Stimulated activated CD8-positive, alpha-beta memory T cell treated with anti-CD3 and anti-CD28 coated beads, Interleukin-2, amount 100 ng/mL, for 1 hour (primary cell): ENCODE results near the gene NRXN3.

Experiments
- DNase-seq, 2 donors: peaks; one replicate each; pipeline ENCODE4 v3.0.0-alpha.2; 2020; ENCODE audit warnings: low read depth in 2 of 2

Gene NRXN3

GRCh38 chr14:79284621-79285020, 1114.4 kb downstream of the NRXN3 start:
- no peak for DNase-seq

GRCh38 chr14:79285263-79285662, 1115.1 kb downstream of the NRXN3 start:
- no peak for DNase-seq

- no peak for DNase-seq
These were observed 1117.8 kb downstream of the NRXN3 start for GRCh38 chr14:79287976-79288375.

GRCh38 chr14:79293482-79294177, 1123.5 kb downstream of the NRXN3 start:
- no peak for DNase-seq

GRCh38 chr14:79294499-79294898, 1124.3 kb downstream of the NRXN3 start:
- no peak for DNase-seq

- DNase-seq = no peak
These were observed 1125.2 kb downstream of the NRXN3 start for GRCh38 chr14:79295385-79295784.

- DNase-seq = no peak
These were observed 1128.2 kb downstream of the NRXN3 start for GRCh38 chr14:79298373-79298772.

- no peak for DNase-seq
These were observed 1129.0 kb downstream of the NRXN3 start for GRCh38 chr14:79299162-79299561.

- DNase-seq = no peak
These were observed 1134.1 kb downstream of the NRXN3 start for GRCh38 chr14:79304279-79304678.

GRCh38 chr14:79306546-79306945, 1136.4 kb downstream of the NRXN3 start:
- DNase-seq = no peak

GRCh38 chr14:79318371-79318770, 1148.2 kb downstream of the NRXN3 start:
- no peak for DNase-seq

- DNase-seq = no peak
These were observed 1150.4 kb downstream of the NRXN3 start for GRCh38 chr14:79320561-79320960.

GRCh38 chr14:79321070-79321469, 1150.9 kb downstream of the NRXN3 start:
- DNase-seq = no peak

GRCh38 chr14:79325071-79325470, 1154.9 kb downstream of the NRXN3 start:
- no peak for DNase-seq

- no peak for DNase-seq
These were observed 1155.4 kb downstream of the NRXN3 start for GRCh38 chr14:79325557-79325956.

- no peak for DNase-seq
These were observed 1158.7 kb downstream of the NRXN3 start for GRCh38 chr14:79328863-79329262.

GRCh38 chr14:79331830-79332229, 1161.7 kb downstream of the NRXN3 start:
- no peak for DNase-seq

GRCh38 chr14:79332504-79333197, 1162.5 kb downstream of the NRXN3 start:
- no peak for DNase-seq

- DNase-seq = no peak
These were observed 1163.0 kb downstream of the NRXN3 start for GRCh38 chr14:79333198-79333546.

- DNase-seq = no peak
These were observed 1164.1 kb downstream of the NRXN3 start for GRCh38 chr14:79334272-79334671.

GRCh38 chr14:79337761-79338160, 1167.6 kb downstream of the NRXN3 start:
- no peak for DNase-seq

GRCh38 chr14:79342942-79343341, 1172.8 kb downstream of the NRXN3 start:
- DNase-seq = no peak

GRCh38 chr14:79351011-79351410, 1180.8 kb downstream of the NRXN3 start:
- no peak for DNase-seq
